Measurements from ENCODE around the gene PRRT2.
A peak's percentile ranks its signal among the peaks of the same experiment; 100 is the strongest.

DNA sequence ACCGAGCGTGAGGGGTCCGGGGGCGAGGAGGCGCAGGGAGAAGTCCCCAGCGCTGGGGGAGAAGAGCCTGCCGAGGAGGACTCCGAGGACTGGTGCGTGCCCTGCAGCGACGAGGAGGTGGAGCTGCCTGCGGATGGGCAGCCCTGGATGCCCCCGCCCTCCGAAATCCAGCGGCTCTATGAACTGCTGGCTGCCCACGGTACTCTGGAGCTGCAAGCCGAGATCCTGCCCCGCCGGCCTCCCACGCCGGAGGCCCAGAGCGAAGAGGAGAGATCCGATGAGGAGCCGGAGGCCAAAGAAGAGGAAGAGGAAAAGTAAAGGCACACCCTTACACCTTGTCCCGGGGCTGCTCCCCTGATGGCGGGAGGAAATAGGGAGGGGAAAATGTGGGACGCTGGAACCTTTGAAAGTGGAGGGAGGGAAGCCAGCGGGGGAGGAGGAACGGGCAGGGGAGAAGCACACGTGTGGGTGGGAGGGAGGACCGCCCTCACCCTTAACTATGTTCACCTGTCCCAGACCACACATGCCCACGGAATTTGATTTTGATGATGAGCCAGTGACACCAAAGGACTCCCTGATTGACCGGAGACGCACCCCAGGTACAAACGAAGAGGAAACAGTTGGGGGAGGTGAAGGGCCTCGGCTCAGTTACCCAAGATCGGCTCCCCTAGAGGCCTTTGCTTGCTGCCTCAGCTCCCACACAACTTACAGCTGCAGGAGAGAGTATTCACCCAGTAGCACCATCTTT lies 4.9 kb downstream of the PRRT2 start:
- TF ChIP-seq CTCF (conservative IDR thresholded peaks at IDR 0.05; ENCODE audit: low read length) (0 out of 2 replicates have a peak, but pooled peaks have one; percentile 25), EZH2phosphoT487 (IDR thresholded peaks at IDR 0.05; ENCODE audit: borderline replicate concordance) (no peak)
